ENCODE data around the gene ZNF225.

ZNF225 gene

DNA sequence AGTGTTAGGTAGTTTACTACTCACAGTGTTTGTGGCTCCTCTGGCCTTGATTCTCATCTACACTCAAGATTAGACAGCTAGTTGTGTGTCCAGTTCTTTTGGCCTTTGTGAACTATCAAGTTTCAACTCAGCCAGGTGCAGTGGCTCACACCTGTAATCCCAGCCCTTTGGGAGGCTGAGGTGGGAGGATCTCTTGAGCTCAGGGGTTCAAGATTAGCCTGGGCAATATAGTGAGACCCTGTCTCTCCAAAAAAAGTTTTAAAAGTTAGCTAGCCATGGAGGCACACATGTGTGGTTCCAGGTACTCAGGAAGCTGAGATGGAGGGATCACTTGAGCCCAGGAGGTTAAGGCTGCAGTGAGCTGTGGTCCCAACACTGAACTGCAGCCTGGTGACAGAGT lies 67.8 kb downstream of the ZNF225 start:
- Histone ChIP-seq H3K4me2 (ENCODE audit: low read depth, low read length, poor library complexity, severe bottlenecking) (no peak overlapping the region), H3K9ac (ENCODE audit: low read length) (no peak overlapping the region), H3K9me2 (replicated peaks; ENCODE audit: insufficient read depth, low read length) (no peaks in the 10 kb centered on the region), H3F3A (ENCODE audit: insufficient read depth) (no peaks in the 10 kb centered on the region), H3K27ac (ENCODE audit: low read depth, low read length) (no peak overlapping the region), H2AFZ (ENCODE audit: low read depth, low read length, severe bottlenecking) (no peak overlapping the region), H3K79me2 (ENCODE audit: insufficient read depth, low read length) (no peaks in the 10 kb centered on the region), H4K20me1 (ENCODE audit: low read depth, low read length) (no peaks in the 10 kb centered on the region), H3K4me3 (ENCODE audit: insufficient read depth, low read length, poor library complexity, severe bottlenecking) (no peak overlapping the region), H3K9me3 (ENCODE audit: insufficient read depth, low read length) (no peaks in the 10 kb centered on the region), H3K36me3 (ENCODE audit: low read length) (peaks cover 8% of the 10 kb centered on the region; the same call in 1 of the 2 replicates), H3K27me3 (ENCODE audit: low read length) (no peaks in the 10 kb centered on the region)
- TF ChIP-seq CTCF (IDR thresholded peaks at IDR 0.05; ENCODE audit: insufficient read depth, low read length, poor library complexity, severe bottlenecking), result no peak

DNA sequence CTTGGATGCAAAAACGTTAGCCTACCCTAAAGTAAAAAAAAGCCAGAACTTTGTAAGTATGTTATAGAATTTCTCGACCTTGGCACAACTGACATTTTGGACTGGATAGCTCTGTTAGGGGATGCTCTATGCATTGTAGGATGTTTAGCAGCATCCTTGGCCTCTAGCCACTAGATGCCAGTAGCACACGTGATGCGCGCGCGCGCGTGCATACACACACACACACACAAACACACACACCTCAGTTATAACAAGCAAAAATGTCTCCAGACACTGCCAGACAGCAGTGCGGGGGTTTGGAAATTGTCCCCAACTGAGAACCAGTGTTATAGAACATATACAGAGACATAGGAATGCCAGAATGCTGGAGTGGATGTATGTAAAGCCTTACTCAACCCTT lies 68.9 kb downstream of the ZNF225 start:
- Histone ChIP-seq H3K27me3 (ENCODE audit: low read length) (no peaks in the 10 kb centered on the region), H2AFZ (ENCODE audit: low read depth, low read length, severe bottlenecking) (no peak overlapping the region), H3K27ac (ENCODE audit: low read depth, low read length) (no peak overlapping the region), H3K9me2 (replicated peaks; ENCODE audit: insufficient read depth, low read length) (no peaks in the 10 kb centered on the region), H4K20me1 (ENCODE audit: low read depth, low read length) (no peaks in the 10 kb centered on the region), H3K9ac (ENCODE audit: low read length) (no peak overlapping the region), H3K4me2 (ENCODE audit: low read depth, low read length, poor library complexity, severe bottlenecking) (no peak overlapping the region), H3F3A (ENCODE audit: insufficient read depth) (no peaks in the 10 kb centered on the region), H3K4me3 (ENCODE audit: insufficient read depth, low read length, poor library complexity, severe bottlenecking) (no peak overlapping the region), H3K79me2 (ENCODE audit: insufficient read depth, low read length) (no peaks in the 10 kb centered on the region), H3K36me3 (ENCODE audit: low read length) (no peaks in the 10 kb centered on the region), H3K9me3 (ENCODE audit: insufficient read depth, low read length) (peaks cover 3% of the 10 kb centered on the region; the same call in 1 of the 2 replicates)
- TF ChIP-seq CTCF (IDR thresholded peaks at IDR 0.05; ENCODE audit: insufficient read depth, low read length, poor library complexity, severe bottlenecking), result no peak
- no peak for TF ChIP-seq EZH2phosphoT487 (conservative IDR thresholded peaks at IDR 0.05; ENCODE audit: low read length)

Measured in SU-DHL-6 (cell line).